NOMO-1 (cell line): ENCODE data around the gene HDAC9.

ENCODE experiments used
- DNase-seq, 2 experiments: peaks; one replicate each; lab custom pipeline; 2025; ENCODE audit not compliant: unreplicated experiment in 2 of 2; lab: John Stamatoyannopoulos, UW

HDAC9 gene

DNA sequence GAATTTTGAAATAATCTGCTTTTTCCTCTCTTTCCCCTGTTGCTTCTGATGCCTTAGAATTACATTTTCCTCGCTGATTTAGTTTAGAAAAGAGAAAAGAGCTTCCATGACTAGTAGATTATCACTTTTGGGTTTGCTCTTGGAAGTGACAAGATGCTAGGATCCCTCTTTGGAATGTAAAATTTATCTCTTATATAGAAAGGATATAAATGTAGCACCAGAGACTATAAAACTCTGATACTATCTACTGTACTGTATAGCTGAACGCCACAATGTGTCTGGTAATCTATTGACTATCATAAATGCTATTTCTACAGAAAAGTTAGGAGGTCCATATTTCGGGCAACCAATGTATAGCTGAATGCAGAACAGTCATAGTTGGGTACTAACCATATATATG, 1.1 kb upstream of the HDAC9 start:
- DNase-seq = no peak

DNA sequence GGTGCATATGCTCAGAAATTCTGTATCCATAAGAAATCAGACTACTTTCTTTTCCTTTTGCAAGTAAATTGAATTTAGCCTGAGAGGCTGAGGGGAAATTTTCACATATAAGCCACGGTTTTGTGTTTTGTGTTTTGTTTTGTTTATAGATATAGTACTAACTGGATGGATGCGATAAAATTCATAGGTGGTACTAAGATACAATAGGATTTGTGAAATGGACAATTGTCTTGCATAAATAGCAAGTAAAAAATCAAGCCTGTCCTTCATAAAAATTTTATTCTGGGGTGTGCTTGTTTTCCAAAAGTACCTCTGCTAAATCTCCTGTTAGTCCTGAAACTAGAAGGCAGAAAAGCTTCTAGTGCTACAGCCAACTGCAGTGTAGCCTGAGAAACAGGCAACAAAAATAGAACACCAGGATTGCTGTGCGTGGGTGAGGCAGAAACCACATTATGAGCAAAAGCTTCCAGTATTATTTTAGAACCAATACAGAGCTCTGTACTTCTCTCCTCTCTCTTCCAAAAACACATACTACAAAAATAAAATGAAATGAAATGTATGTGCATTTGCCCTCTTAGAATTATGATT, 634 bp upstream of the HDAC9 start:
- peak in 1 of 2 experiments; percentile 40 for DNase-seq

- no peak for DNase-seq
Observed at GRCh38 chr7:18496341-18496700, 772 bp downstream of the HDAC9 start.

- no peak for DNase-seq
Observed at GRCh38 chr7:18497082-18497481, 1.5 kb downstream of the HDAC9 start.

- DNase-seq = no peak
Observed at GRCh38 chr7:18497800-18498199, 2.3 kb downstream of the HDAC9 start.

DNA sequence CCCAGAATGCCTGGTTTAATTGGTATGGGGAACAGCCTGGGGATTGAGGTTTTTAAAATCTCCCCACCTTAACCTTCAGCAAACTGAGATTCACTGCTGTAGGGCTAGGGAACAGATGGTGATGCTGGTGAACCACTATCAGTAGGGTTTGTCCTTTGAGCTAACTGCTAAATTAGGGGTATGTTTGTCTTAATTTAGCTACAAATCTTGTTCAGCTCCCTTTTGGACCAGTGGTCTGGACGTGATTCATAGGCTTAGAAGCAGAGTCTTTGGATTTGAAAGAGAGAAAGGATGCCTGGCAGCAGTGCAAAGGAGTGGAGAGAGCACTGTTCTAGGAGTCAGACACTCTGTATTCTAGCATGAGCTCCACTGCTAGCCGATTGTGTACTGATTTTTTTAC, 2.8 kb downstream of the HDAC9 start:
- DNase-seq = no peak

- no peak for DNase-seq
Observed at GRCh38 chr7:18499407-18500177, 4.0 kb downstream of the HDAC9 start.

- peak in 1 of 2 experiments; percentile 6 for DNase-seq
Observed at GRCh38 chr7:18503126-18503866, 7.7 kb downstream of the HDAC9 start.

DNA sequence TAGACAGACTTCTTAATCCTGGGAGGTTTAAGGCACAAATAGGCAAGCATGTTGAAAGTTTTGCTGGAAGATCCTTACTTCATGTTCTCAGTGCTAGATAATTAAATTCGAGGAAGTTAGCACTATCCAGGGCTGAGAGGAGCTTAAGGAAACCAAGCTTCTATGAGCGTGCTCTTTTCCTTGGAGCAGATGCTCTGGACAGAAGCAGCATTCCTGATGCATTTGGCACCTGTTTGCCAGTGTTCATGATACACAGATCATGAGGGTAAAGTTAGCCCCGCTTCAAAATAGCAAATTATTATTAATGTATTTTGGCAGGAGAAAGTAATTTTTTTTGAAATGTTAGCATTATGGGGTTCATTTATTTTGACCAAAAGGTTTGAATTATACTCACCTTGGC, 9.4 kb downstream of the HDAC9 start:
- no peak for DNase-seq

GRCh38 chr7:18505870-18506460, 10.4 kb downstream of the HDAC9 start:
- no peak for DNase-seq

DNA sequence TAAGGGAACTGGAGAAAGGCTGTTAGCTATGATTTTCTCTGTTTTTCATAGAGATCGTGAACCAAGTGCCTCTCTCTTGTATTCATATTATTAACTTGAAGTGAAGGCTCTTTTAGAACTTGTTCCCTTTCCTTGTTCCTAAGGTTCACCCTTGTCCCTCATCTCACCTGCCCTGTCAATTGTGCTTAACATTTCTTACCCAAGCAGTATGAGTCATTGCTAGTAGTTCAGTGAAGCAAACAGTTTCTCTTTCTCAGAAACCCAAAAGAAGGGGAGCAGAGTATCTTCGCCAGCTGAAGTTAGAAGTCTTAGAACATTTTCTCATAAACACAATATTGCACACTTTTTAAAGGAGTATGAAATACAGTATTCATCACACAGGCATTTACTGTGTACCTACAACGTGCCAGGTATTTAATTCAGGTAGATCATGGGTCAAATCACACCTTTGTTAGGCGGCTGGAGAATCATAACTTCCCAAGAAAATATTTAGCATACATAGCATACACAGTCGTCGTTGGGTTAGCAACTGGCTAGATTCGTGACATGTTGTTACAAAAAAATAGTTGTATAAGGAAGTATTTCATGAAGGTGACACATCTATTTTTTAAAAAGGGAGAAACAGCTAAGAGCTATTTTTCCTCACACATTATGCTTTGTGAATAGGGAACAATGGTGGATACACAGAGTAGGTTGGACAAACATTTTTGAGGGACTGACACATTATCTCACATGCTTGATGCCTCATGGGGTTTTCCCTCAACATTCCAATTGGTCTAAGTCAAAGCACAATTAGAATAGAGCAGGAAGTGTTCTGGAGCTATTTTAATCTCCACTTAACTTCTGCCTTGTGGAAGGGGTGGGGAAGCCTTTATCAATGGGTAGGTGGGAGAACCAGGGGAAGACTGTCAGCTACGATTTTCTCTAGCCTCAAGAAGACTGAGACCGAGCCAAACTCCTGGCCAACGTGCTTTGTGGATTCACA, 13.2 kb downstream of the HDAC9 start:
- DNase-seq = no peak

DNA sequence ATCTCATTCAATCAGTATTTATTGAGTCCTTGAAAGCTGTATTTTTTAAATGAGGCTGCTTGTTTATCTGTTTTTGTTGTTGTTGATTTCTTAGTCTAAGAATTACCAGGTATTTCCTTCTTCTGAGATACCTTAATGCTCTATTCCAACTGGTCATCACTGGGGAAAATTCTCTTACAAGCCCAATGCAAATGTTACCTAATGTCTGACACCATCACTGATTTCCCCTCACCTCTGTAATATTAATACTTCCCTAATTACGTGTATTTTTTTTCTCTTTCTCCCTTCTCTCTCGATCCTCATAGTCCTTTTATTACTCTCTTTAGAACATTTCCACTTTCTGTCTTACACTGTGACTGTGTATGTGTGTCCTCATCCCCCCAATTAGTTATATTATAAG, 13.9 kb downstream of the HDAC9 start:
- no peak for DNase-seq

- no peak for DNase-seq
Observed at GRCh38 chr7:18511351-18512140, 16.0 kb downstream of the HDAC9 start.

- DNase-seq = no peak
Observed at GRCh38 chr7:18513343-18513742, 17.8 kb downstream of the HDAC9 start.

DNA sequence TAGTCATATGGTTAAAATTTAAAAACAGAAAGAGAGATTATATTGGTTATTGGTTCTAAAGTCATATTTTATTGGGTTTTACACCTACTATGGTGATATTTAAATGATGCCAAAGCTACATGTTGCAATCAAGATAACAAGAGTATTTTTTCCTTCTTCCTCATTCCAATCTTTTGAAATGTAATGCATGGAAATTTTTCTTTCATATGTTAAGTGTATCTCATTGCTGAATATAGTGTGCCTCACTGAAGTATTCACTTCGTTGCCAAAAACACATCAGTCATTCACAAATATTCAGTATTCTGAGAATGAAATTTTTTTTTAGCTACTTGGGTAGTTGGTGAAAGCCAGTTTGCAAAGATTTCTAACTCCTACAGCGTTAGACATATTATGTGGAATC, 19.5 kb downstream of the HDAC9 start:
- no peak for DNase-seq

DNA sequence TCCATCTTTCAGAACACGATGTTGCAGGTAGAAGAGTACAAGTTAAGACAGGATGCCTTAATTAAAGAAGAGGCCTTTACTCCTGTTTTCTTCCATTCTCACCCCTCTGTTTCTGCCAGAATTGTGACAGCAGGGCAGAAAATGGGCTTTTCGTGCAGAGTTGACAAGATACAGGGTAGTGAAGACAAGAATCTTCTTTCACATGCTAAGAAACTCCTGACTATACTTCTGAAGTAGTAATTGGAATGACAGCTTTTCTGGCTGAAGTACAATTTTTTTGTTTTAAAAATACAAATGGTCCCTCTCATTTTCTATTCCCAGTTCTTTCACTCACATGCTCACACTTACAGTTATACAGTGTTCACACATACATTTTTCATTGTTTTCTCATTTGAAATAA, 22.1 kb downstream of the HDAC9 start:
- no peak for DNase-seq

GRCh38 chr7:18518555-18518954, 23.0 kb downstream of the HDAC9 start:
- DNase-seq = no peak

DNA sequence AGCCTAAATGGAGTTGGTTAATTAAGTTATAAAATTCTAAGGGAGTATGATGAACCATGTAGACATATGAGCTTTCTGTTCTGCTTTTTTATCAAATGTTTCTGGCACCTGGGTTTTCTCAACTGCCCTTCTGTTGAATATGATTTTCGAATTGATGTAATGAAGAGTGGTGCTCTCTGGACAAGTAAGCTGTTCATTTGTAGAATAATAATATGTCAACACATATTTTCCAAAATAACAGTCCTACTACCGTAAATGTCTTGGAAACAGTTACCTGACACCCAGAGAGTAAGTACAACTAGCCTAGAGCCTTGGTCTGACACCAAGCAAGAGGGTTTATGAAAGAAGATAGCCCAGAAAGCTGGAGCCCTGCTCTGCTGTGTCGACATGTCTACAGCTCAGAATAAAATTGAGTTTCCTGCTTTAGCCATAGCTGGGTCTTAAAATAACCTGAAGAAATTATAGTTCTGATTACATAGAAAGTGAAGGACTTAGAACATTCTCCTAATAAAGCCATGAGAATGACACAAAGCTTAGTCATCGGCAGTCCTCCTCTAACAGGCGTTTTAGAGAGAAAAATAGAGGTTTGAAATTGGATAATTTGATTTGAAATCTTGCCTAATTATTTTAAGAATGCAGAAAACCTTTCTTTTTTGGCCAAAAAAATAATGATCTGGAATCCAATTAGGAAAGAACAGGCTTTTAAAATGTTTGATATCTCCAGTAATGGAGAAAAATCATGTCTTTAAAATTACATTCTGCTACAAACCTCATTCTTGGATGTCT, 25.1 kb downstream of the HDAC9 start:
- DNase-seq = peak; percentile 37 to 77

- no peak for DNase-seq
Observed at GRCh38 chr7:18521236-18521589, 25.7 kb downstream of the HDAC9 start.
